GM12875 (cell line): ENCODE data around the gene SERPINE3.

Experiments
- H3K4me3 ChIP-seq: one replicate; pipeline ENCODE4 v1.5.1; 2011; ENCODE audit warnings: low read depth, low read length, control low read depth
- CTCF ChIP-seq: IDR thresholded peaks from 2 replicates; pipeline ENCODE4 v1.5.1; 2011; ENCODE audit warnings: low read depth, mild to moderate bottlenecking, control low read depth, inconsistent platforms, low read length, moderate library complexity, borderline replicate concordance; ENCODE audit not compliant: insufficient read depth

SERPINE3 gene

GRCh38 chr13:51303882-51304281 is 35.6 kb upstream of the SERPINE3 start:
- no peak for TF ChIP-seq CTCF
- H3K4me3 ChIP-seq: no peak overlapping the region

DNA sequence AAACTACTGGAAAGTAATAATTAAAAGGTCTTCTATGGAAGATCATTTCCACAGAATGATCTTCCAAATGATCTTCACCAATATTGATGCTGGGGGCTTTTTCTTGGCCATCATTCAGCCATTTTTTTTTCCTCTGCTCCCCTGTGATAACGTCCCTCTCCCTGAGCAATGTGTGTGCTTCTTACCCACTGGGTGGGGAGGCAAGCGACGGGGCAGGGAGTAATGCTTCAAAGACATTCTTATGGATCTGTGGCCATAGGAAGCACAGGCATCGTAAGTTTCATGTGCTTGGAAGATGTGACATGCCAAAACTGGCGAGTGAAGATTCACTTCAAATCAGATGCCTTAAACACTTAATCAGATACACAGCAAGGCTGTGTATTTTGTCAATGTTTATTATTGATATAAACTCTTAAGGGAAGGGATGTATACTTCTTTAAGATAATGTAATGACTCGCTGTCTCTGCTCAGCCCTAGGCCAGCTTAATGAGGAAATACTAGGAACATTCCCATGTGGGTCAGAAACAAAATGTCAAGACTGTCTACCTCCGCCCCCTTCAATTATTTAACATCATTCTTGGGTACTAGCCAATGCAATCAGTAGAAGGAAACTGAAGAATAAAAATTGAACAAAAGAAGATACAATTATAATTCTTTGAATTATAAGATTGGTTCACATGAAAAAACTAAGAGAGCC is 34.1 kb upstream of the SERPINE3 start:
- no peak for TF ChIP-seq CTCF
- no peak overlapping the region for H3K4me3 ChIP-seq

DNA sequence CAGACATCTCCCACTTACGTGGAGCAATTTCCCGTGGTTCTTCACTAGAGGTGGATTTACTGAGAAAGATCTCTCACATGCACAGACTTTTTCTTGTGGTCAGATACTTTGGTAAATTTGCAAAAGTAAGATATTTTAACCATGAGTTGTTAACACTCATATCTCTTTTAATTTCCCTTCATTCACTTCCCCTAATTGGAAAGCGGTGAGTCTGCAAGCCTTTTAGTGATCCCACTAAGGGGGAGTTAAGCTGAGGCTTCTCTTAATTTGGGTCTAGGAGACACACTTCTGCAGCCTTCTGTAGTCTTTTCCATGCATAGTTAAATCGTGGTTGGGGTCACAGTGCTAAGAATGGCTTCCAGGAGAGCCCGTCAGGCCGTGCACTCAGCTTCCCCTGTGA is 30.7 kb upstream of the SERPINE3 start:
- no peak overlapping the region for H3K4me3 ChIP-seq
- no peak for TF ChIP-seq CTCF

- TF ChIP-seq CTCF: no peak
- H3K4me3 ChIP-seq: no peak overlapping the region
These were observed 28.3 kb upstream of the SERPINE3 start for GRCh38 chr13:51311231-51311630.

DNA sequence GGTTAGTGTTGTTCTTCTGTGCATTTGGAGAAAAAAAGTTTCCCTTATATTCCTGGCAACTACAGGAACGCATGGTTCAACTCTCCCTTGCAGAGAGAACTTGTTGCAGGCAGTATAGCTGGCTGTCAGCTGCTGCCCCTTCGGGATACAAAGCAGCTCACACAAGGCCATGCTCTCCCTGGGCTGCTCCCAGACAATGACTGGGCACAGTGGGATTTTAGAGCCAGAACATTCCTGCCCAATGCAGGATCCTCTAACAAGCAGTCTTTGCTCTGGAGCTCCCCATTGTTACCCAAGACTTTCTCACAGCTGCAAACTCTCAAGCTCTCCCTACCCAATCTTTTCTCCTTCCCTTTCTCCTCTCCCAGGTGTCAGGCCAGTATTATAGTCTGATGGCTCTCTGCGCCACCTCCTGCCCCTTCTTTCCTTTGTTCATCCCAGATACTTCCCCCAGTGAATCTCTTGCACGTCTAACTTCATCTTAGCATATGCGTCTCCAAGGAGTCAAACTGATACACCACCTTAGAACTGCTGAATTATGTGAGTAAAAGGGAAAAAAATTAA is 27.5 kb upstream of the SERPINE3 start:
- no peak for TF ChIP-seq CTCF
- no peak overlapping the region for H3K4me3 ChIP-seq

GRCh38 chr13:51313619-51314018 is 25.9 kb upstream of the SERPINE3 start:
- TF ChIP-seq CTCF: no peak
- H3K4me3 ChIP-seq: no peak overlapping the region

DNA sequence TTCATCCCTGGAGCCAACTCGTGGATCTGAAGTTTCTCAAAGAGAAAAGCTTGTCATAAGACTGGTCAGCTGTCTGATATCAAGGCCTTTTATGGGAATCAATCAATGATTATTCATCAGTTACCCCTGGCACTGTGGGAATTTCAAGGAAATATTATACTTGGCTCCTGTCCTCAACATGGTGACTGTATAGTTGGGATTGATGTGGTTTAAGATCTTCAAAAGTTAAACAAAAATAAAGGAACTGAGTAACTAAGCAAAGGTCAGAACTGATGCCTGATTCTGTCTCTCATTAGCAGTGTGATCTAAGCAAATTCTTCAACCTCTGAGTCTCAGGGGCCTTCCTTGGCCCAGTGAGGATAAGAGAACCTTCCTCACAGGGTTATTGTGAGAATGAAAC is 22.2 kb upstream of the SERPINE3 start:
- TF ChIP-seq CTCF: no peak
- no peak overlapping the region for H3K4me3 ChIP-seq
